Measurements from ENCODE around the gene HMX1.

GRCh38 chr4:8898419-8898818 is 26.8 kb upstream of the HMX1 start:
- TF ChIP-seq CTCF (conservative IDR thresholded peaks at IDR 0.05; ENCODE audit: low read length) (no peak), EZH2phosphoT487 (IDR thresholded peaks at IDR 0.05; ENCODE audit: borderline replicate concordance, low read depth, low read length) (no peak)
